HEK293 (cell line): ENCODE measurements around the gene LAMB2.
A peak's percentile ranks its signal among the peaks of the same experiment; 100 is the strongest.

Experiments
- CTCF ChIA-PET: fragments of 350-600 bp; formaldehyde crosslinking; extraction: SDS; loops from one replicate; lab custom pipeline; 2021; ENCODE audit warnings: antibody characterized with exemption; lab: Yijun Ruan, JAX
- POLR2A ChIA-PET: fragments of 300-600 bp; formaldehyde crosslinking; extraction: SDS; loops from one replicate; lab custom pipeline; 2020; ENCODE audit warnings: antibody characterized with exemption, inconsistent platforms; lab: Yijun Ruan, JAX
- H3K27ac ChIP-seq: fragments of 200-500 bp; sonication (Bioruptor generic); 2 replicates; pipeline ENCODE4 v1.5.1; 2014; ENCODE audit warnings: low read depth, low read length, control low read depth, inconsistent platforms; ENCODE audit errors: extremely low read depth
- H3K36me3 ChIP-seq, 2 experiments: fragments of 200-500 bp in 1 of 2; sonication (Bioruptor generic) in 1 of 2; 1 replicate in 1 of 2; 2 replicates in 1 of 2; pipeline ENCODE4 v1.5.1; 2014 to 2017; ENCODE audit warnings: inconsistent platforms in 2 of 2, low read length in 2 of 2; ENCODE audit not compliant: control insufficient read depth in 2 of 2, insufficient read depth in 1 of 2
- H3K4me1 ChIP-seq: fragments of 200-500 bp; sonication (Bioruptor generic); 2 replicates; pipeline ENCODE4 v1.5.1; 2014; ENCODE audit warnings: mild to moderate bottlenecking, low read length, inconsistent platforms; ENCODE audit not compliant: control insufficient read depth, insufficient read depth
- H3K4me3 ChIP-seq: 2 replicates; pipeline ENCODE4 v1.5.1; 2011; ENCODE audit warnings: low read depth, mild to moderate bottlenecking, control low read depth, low read length, moderate library complexity
- H3K9me3 ChIP-seq: fragments of 200-500 bp; sonication (Bioruptor generic); 2 replicates; pipeline ENCODE4 v1.5.1; 2014; ENCODE audit warnings: low read depth, low read length, inconsistent platforms; ENCODE audit not compliant: control insufficient read depth, insufficient read depth
- CTCF ChIP-seq: fragments of 450-650 bp; formaldehyde crosslinking; IDR thresholded peaks from 2 replicates; pipeline ENCODE4 v1.5.1; 2016; ENCODE audit warnings: missing biosample characterization, missing genetic modification characterization
- HIC1 ChIP-seq: fragments of 450-650 bp; formaldehyde crosslinking; IDR thresholded peaks from 2 replicates; pipeline ENCODE4 v1.5.1; 2016; ENCODE audit warnings: missing biosample characterization, missing genetic modification characterization
- HOXA7 ChIP-seq: sonication (generic); formaldehyde crosslinking; IDR thresholded peaks from 2 replicates; pipeline ENCODE4 v1.8.1; 2022; ENCODE audit warnings: missing genetic modification reagents, borderline replicate concordance
- KLF7 ChIP-seq: fragments of 450-650 bp; formaldehyde crosslinking; IDR thresholded peaks from 2 replicates; pipeline ENCODE4 v1.5.1; 2016; ENCODE audit warnings: missing biosample characterization, missing genetic modification characterization, borderline replicate concordance
- KLF8 ChIP-seq: fragments of 450-650 bp; formaldehyde crosslinking; IDR thresholded peaks from 2 replicates; pipeline ENCODE4 v1.5.1; 2016; ENCODE audit warnings: missing biosample characterization, missing genetic modification characterization
- ZBTB44 ChIP-seq: fragments of 450-650 bp; IDR thresholded peaks from 2 replicates; pipeline ENCODE4 v1.5.1; 2018; ENCODE audit warnings: missing biosample characterization, mild to moderate bottlenecking, missing genetic modification characterization
- ZBTB6 ChIP-seq: fragments of 450-650 bp; formaldehyde crosslinking; IDR thresholded peaks from 2 replicates; pipeline ENCODE4 v1.5.1; 2017; ENCODE audit warnings: missing biosample characterization, missing genetic modification characterization
- ZBTB7A ChIP-seq: fragments of 450-650 bp; formaldehyde crosslinking; IDR thresholded peaks from 2 replicates; pipeline ENCODE4 v1.5.1; 2016; ENCODE audit warnings: low read depth, missing biosample characterization, missing genetic modification characterization
- ZBTB8A ChIP-seq: fragments of 450-650 bp; formaldehyde crosslinking; IDR thresholded peaks from 2 replicates; pipeline ENCODE4 v1.5.1; 2016; ENCODE audit warnings: missing biosample characterization, missing genetic modification characterization
- ZIC2 ChIP-seq: fragments of 450-650 bp; formaldehyde crosslinking; IDR thresholded peaks from 2 replicates; pipeline ENCODE4 v1.5.1; 2016; ENCODE audit warnings: missing biosample characterization, missing genetic modification characterization
- ZNF138 ChIP-seq: fragments of 450-650 bp; formaldehyde crosslinking; IDR thresholded peaks from 2 replicates; pipeline ENCODE4 v1.5.1; 2016; ENCODE audit warnings: missing biosample characterization, missing genetic modification characterization, borderline replicate concordance
- ZNF155 ChIP-seq: fragments of 450-650 bp; formaldehyde crosslinking; IDR thresholded peaks from 2 replicates; pipeline ENCODE4 v1.5.1; 2016; ENCODE audit warnings: missing biosample characterization, missing genetic modification characterization
- ZNF2 ChIP-seq: fragments of 450-650 bp; formaldehyde crosslinking; IDR thresholded peaks from 2 replicates; pipeline ENCODE4 v1.5.1; 2016; ENCODE audit warnings: missing biosample characterization, missing genetic modification characterization
- ZNF266 ChIP-seq: fragments of 450-650 bp; formaldehyde crosslinking; IDR thresholded peaks from 2 replicates; pipeline ENCODE4 v1.5.1; 2016; ENCODE audit warnings: missing biosample characterization, missing genetic modification characterization, low read depth
- ZNF354C ChIP-seq: fragments of 450-650 bp; formaldehyde crosslinking; IDR thresholded peaks from 2 replicates; pipeline ENCODE4 v1.5.1; 2016; ENCODE audit warnings: missing biosample characterization, missing genetic modification characterization, low read depth, borderline replicate concordance
- ZNF394 ChIP-seq: fragments of 450-650 bp; formaldehyde crosslinking; IDR thresholded peaks from 2 replicates; pipeline ENCODE4 v1.5.1; 2016; ENCODE audit warnings: missing biosample characterization, missing genetic modification characterization, mild to moderate bottlenecking, moderate library complexity, borderline replicate concordance
- ZNF580 ChIP-seq: fragments of 450-650 bp; formaldehyde crosslinking; IDR thresholded peaks from 2 replicates; pipeline ENCODE4 v1.5.1; 2016; ENCODE audit warnings: missing biosample characterization, missing genetic modification characterization
- ZNF600 ChIP-seq: fragments of 450-650 bp; formaldehyde crosslinking; IDR thresholded peaks from 2 replicates; pipeline ENCODE4 v1.5.1; 2016; ENCODE audit warnings: missing biosample characterization, missing genetic modification characterization
- ZSCAN23 ChIP-seq: fragments of 450-650 bp; formaldehyde crosslinking; IDR thresholded peaks from 2 replicates; pipeline ENCODE4 v1.5.1; 2016; ENCODE audit warnings: missing biosample characterization, missing genetic modification characterization

LAMB2 gene

GRCh38 chr3:49100046-49100615 lies 32.7 kb downstream of the LAMB2 start (continued):
- no peak for TF ChIP-seq HIC1 (tag by site-specific recombination)
- TF ChIP-seq ZNF394 (tag by site-specific recombination) = no peak
- TF ChIP-seq ZNF266 (tag by site-specific recombination) = no peak
- TF ChIP-seq KLF8 (tag by site-specific recombination) = no peak

GRCh38 chr3:49098910-49099630 lies 33.8 kb downstream of the LAMB2 start:
- TF ChIP-seq ZNF155 (no peak), ZBTB6 (tag by site-specific recombination) (no peak), ZBTB8A (tag by site-specific recombination) (no peak), ZNF2 (tag by site-specific recombination) (no peak), ZNF394 (tag by site-specific recombination) (no peak), ZSCAN23 (tag by site-specific recombination) (no peak), ZBTB7A (tag by site-specific recombination) (no peak), ZNF354C (tag by site-specific recombination) (no peak)
- no peaks in the 10 kb centered on the region for H3K9me3 ChIP-seq
- H3K27ac ChIP-seq = no peak overlapping the region
- no peaks in the 10 kb centered on the region; the same call in 1 of the 2 replicates for H3K4me1 ChIP-seq
- peaks cover 14 to 75% of the 10 kb centered on the region in 2 experiments; a peak in 2 of 3 replicates for H3K36me3 ChIP-seq
- POLR2A ChIA-PET = interaction anchor here (0.6 to 1.2 kb wide), 2 partner anchors 21 to 111 kb away, joined by 3 to 5 read pairs; partner anchors contain the start of gene USP19
- CTCF ChIA-PET = no interaction called here
- no peak overlapping the region for H3K4me3 ChIP-seq

GRCh38 chr3:49098429-49098828 lies 34.4 kb downstream of the LAMB2 start:
- TF ChIP-seq ZIC2 (tag by site-specific recombination) = 0 out of 2 replicates have a peak, but pooled peaks have one; percentile 11
- TF ChIP-seq KLF7 = no peak
- TF ChIP-seq ZBTB44 (tag by site-specific recombination) = 0 out of 2 replicates have a peak, but pooled peaks have one; percentile 28
- no peak for TF ChIP-seq HOXA7 (CRISPR knock-in tag)
- no peak for TF ChIP-seq ZNF580 (tag by site-specific recombination)
- TF ChIP-seq ZNF600 (tag by site-specific recombination) = no peak
- no peak for TF ChIP-seq ZNF138 (tag by site-specific recombination)
- TF ChIP-seq CTCF (tag by site-specific recombination) = no peak
- TF ChIP-seq ZBTB8A (tag by site-specific recombination) = no peak
- TF ChIP-seq, all 188 proteins: peak for 2
- ChIA-PET POLR2A (interaction anchor here (0.6 to 1.2 kb wide), 2 partner anchors 22 to 110 kb away, joined by 3 to 5 read pairs; partner anchors contain the start of gene USP19), CTCF (interaction anchor here (0.6 kb wide), 1 partner anchor 57 kb away, joined by 3 read pairs; no protein-coding TSS in a partner anchor)
- no peak overlapping the region for H3K4me3 ChIP-seq
- H3K36me3 ChIP-seq = peaks cover 14 to 72% of the 10 kb centered on the region in 2 experiments; a peak in 2 of 3 replicates
- no peak overlapping the region for H3K27ac ChIP-seq
- H3K4me1 ChIP-seq = no peaks in the 10 kb centered on the region; the same call in 1 of the 2 replicates
- no peaks in the 10 kb centered on the region for H3K9me3 ChIP-seq
